ENCODE measurements around the gene EME1. TPM values are rescaled to one million over a fixed set of nuclear protein-coding genes. Genes with fewer than 3 reads are reported as not detected.

The EME1 gene
- total RNA-seq, 1 donor from 2014 or later: 2.7 TPM

DNA sequence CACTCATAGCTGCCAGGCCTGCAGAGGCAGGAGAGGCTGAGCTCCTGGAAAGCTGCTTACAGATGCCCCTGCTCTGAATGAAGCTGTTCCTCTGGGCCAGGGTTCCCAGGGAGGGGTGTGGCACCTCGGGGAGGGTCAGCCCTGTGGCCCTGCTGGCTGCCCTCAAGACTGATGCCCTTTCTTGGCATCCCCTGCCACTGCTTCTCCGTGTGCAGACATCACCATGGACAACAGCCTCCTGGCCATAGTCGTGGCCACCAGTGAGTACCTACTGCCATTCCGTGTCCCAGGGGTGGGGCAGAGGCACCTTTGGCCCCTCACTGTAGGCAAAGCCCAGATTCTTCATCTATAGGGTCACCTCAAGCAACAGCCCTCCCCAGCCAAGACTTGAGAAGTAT lies 9.0 kb upstream of the EME1 start:
- Histone ChIP-seq H3K36me3 (ENCODE audit: control insufficient read depth, insufficient read depth, low read length) (no peaks in the 10 kb centered on the region), H3K27me3 (ENCODE audit: control insufficient read depth, insufficient read depth, low read length) (no peaks in the 10 kb centered on the region), H3K4me3 (ENCODE audit: low read depth, low read length) (no peak overlapping the region)
- TF ChIP-seq, protein P1, sequence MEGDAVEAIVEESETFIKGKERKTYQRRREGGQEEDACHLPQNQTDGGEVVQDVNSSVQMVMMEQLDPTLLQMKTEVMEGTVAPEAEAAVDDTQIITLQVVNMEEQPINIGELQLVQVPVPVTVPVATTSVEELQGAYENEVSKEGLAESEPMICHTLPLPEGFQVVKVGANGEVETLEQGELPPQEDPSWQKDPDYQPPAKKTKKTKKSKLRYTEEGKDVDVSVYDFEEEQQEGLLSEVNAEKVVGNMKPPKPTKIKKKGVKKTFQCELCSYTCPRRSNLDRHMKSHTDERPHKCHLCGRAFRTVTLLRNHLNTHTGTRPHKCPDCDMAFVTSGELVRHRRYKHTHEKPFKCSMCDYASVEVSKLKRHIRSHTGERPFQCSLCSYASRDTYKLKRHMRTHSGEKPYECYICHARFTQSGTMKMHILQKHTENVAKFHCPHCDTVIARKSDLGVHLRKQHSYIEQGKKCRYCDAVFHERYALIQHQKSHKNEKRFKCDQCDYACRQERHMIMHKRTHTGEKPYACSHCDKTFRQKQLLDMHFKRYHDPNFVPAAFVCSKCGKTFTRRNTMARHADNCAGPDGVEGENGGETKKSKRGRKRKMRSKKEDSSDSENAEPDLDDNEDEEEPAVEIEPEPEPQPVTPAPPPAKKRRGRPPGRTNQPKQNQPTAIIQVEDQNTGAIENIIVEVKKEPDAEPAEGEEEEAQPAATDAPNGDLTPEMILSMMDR (IDR thresholded peaks at IDR 0.05; ENCODE audit: insufficient read depth, low read length, poor library complexity, severe bottlenecking): no peak
- DNase-seq (ENCODE audit: low read depth): no peak

DNA sequence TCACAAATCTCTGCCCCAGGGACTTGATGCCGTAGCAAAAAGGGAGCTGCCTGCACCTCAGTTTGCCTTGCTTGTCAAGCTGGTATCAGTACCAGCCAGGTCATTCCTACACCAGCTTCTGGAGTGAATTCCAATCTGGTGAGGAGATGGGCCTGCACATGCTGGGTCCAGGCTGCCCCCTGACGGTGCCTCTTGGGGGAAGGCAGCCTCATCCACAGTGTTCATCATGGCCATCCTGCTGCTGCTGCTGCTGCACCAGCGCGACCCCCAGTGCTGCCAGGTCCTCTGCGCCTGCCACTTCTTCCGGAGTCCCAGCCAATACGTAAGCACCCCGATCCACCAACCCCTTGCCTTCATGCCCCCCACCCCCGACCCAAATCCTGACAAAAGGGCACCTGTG lies 8.3 kb upstream of the EME1 start:
- TF ChIP-seq, protein P1 (IDR thresholded peaks at IDR 0.05; ENCODE audit: insufficient read depth, low read length, poor library complexity, severe bottlenecking): peak; percentile 33
- Histone ChIP-seq H3K4me3 (ENCODE audit: low read depth, low read length) (no peak overlapping the region), H3K27me3 (ENCODE audit: control insufficient read depth, insufficient read depth, low read length) (no peaks in the 10 kb centered on the region), H3K36me3 (ENCODE audit: control insufficient read depth, insufficient read depth, low read length) (peaks cover 2% of the 10 kb centered on the region)
- DNase-seq (ENCODE audit: low read depth): no peak

DNA sequence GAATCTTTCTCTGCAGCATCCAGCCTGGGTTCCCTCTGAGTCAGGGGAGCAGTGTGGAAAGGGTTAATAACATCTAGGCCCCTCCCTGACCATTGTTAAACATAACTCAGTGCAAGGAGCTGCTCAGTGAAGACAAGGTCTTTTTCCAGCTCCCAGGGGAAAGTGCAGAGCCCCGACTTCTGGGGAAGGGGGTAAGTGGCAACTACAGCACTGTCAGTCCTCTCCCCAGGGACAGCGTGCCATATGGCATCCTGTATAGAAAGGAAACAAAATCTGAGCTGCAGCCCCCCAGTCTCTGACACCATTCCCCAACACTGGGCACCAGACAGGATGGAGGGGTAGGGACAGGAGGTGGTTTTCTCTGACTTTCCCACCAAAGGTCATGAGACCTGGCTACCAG lies 7.9 kb upstream of the EME1 start:
- DNase-seq (ENCODE audit: low read depth): no peak
- H3K4me3 ChIP-seq (ENCODE audit: low read depth, low read length): no peak overlapping the region
- TF ChIP-seq, protein P1 (IDR thresholded peaks at IDR 0.05; ENCODE audit: insufficient read depth, low read length, poor library complexity, severe bottlenecking): no peak
- H3K36me3 ChIP-seq (ENCODE audit: control insufficient read depth, insufficient read depth, low read length): peaks cover 2% of the 10 kb centered on the region
- H3K27me3 ChIP-seq (ENCODE audit: control insufficient read depth, insufficient read depth, low read length): no peaks in the 10 kb centered on the region

DNA sequence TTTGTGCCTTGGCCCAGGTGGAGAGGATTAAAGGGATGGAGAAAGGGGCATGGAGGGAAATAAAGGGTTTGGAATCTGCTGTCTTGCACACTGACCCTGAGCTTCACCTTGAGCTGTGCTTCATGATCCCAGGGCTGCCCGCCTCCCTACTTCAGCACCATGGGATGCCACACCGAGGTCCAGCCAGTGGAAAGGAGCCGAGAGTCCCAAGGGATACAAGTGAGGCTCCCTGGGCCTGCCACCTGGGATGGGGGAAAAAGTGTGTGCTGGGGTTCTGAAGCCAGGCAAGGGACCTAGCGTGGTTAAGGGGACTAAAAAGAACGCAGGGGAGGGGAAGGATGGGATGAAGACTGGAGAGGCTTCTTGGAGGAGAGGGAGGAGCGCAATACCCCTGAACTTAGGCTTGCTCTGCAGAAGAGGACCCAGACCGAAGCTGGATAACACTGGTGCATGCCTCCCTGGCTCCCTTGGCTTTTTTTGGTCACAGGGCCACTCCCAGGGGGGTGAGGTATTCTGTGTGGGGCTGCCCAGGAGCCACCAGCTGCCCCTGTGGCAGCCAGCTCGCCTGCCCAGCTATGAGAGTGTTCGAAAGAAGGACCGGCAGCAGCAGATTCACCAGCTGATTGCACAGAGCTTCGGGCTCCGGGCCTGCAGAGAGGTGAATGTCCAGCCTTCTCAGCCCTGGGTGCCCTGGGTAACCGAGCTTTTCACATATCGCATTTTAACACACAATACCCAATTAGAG lies 7.2 kb upstream of the EME1 start:
- peaks cover 3% of the 10 kb centered on the region for H3K36me3 ChIP-seq (ENCODE audit: control insufficient read depth, insufficient read depth, low read length)
- DNase-seq (ENCODE audit: low read depth): no peak

DNA sequence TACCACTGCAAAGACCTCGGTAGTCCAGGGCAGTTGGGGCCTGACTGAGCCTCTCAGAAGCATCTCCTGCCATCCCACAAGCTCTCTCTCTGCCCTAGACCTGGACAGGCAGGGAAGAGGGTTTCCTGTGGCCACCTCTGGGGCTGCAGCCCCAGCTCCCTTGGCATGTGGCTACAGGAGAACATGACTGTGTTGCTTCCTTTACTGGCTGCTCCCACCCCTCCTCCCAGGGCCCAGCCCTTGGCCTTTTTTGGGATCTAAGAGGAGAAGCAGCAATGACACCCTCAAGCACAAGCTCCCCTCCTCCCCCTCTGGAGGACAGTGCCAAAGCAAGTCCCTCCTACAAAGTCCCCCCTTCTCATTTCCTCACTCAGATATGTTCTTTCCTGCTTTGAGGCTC lies 5.6 kb upstream of the EME1 start:
- DNase-seq (ENCODE audit: low read depth): no peak
- H3K27me3 ChIP-seq (ENCODE audit: control insufficient read depth, insufficient read depth, low read length): no peaks in the 10 kb centered on the region
- H3K4me3 ChIP-seq (ENCODE audit: low read depth, low read length): no peak overlapping the region
- H3K36me3 ChIP-seq (ENCODE audit: control insufficient read depth, insufficient read depth, low read length): peaks cover 3% of the 10 kb centered on the region
- TF ChIP-seq, protein P1 (IDR thresholded peaks at IDR 0.05; ENCODE audit: insufficient read depth, low read length, poor library complexity, severe bottlenecking): no peak

More for the DNA sequence above, 7.2 kb upstream of the EME1 start:
- Histone ChIP-seq H3K4me3 (ENCODE audit: low read depth, low read length) (no peak overlapping the region), H3K27me3 (ENCODE audit: control insufficient read depth, insufficient read depth, low read length) (no peaks in the 10 kb centered on the region)
- TF ChIP-seq, protein P1 (IDR thresholded peaks at IDR 0.05; ENCODE audit: insufficient read depth, low read length, poor library complexity, severe bottlenecking): no peak

DNA sequence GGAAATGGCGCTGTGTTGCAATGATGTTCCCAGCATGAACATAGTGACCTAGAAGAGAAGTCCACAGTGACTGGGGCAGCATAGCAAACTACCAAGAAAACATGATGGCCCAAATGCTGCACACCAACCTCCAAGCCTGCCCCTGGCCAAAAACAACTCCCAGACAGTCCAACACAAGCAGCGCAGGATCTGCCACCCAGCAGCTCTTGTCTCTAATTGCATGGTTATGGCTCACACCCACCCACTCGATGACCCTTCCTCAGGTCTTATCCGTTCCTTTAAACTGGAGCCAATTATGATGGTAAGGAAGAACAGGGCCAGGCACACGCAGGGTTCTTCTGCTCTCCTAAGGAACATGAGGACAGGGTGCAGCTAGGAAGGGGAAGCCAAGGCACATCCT lies 3.0 kb upstream of the EME1 start:
- no peak for DNase-seq (ENCODE audit: low read depth)
- Histone ChIP-seq H3K36me3 (ENCODE audit: control insufficient read depth, insufficient read depth, low read length) (peaks cover 3% of the 10 kb centered on the region), H3K27me3 (ENCODE audit: control insufficient read depth, insufficient read depth, low read length) (no peaks in the 10 kb centered on the region), H3K4me3 (ENCODE audit: low read depth, low read length) (no peak overlapping the region)
- TF ChIP-seq, protein P1 (IDR thresholded peaks at IDR 0.05; ENCODE audit: insufficient read depth, low read length, poor library complexity, severe bottlenecking): no peak
